EL (cell line): ENCODE results near the gene FBLN7.
A peak's percentile ranks its signal among the peaks of the same experiment; 100 is the strongest.
"Not testable (repeated sequence)": the region's sequence is repeated elsewhere in the genome, so short reads cannot be mapped to it uniquely, and the experiment has no call there.

Experiments
- DNase-seq: peaks from one replicate; pipeline ENCODE4 v3.0.0-alpha.2; 2016

FBLN7 gene

GRCh38 chr2:112187046-112187715 is 49.0 kb downstream of the FBLN7 start:
- DNase-seq = no peak

GRCh38 chr2:112187805-112188596 is 49.8 kb downstream of the FBLN7 start:
- DNase-seq = no peak

GRCh38 chr2:112189001-112189556 is 50.9 kb downstream of the FBLN7 start:
- no peak for DNase-seq

- DNase-seq = no peak
These were observed 55.8 kb downstream of the FBLN7 start for GRCh38 chr2:112194028-112194427.

DNA sequence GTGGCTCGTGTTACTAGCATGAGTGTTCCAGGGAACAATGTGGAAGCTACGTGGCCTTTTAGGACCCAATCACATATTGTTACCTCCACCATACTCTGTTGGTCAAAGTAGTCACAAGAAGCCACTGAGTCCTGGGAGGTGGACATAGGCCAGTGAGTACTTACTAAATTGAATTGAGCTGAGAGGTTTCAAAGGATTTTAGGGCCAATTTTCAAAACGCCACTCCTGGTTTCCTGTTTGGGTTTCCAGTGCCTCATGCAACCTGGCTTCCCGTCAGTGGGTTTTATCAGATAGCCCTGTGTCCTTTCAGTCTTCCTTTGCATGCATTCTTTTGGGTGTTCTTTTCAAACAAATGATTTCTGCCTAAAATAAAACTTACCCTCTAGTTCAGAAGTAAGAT is 56.3 kb downstream of the FBLN7 start:
- no peak for DNase-seq

DNA sequence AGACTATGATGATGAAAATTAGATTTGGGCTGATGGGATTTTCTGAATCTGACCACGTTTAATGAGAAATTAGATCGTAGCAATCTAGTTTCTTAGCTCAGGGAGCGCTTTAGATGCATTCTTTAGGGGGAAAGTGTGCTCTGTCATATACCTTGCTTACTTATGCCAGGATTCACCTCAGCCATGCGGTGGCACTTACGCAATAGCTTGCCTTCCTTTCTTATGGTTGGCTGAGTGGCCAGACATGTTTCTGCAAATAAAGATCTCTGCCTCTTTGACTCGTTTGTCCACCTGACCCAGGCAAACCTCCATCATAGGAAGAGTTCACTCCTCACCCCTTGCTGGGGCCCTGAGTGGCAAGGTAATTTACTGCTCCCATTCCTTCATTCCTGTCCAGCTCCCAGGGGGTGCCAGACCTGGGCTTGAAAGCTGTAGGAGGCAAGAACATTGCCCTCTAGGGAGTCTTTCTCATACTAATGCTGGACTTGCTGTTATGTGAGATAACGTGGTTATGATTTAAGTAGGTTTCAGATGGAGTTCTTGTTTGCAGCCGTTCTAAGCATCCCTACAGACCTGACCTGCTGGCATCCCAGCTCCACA is 57.1 kb downstream of the FBLN7 start:
- DNase-seq = no peak

- DNase-seq = no peak
These were observed 57.8 kb downstream of the FBLN7 start for GRCh38 chr2:112195950-112196349.

DNA sequence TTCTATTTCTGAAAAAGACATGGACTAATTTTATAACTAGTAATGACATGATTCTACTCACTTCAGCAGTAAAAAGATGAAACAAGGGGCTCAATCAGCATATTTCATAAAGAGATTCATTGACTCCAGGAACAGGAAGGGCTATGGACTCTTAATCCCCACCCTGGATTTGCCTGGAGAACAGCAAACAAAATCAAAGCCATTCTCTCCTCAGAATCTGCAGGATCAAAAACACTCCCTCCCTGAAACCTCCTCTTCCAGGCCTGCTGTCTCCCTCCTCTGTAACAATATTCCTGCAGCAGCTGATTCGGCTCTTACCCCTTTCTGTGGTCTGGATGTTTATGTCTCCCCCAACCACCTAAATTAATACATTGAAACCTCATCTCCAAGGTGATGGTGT is 59.7 kb downstream of the FBLN7 start:
- DNase-seq = no peak

GRCh38 chr2:112198780-112199179 is 60.6 kb downstream of the FBLN7 start:
- DNase-seq = no peak

GRCh38 chr2:112199188-112199587 is 61.0 kb downstream of the FBLN7 start:
- DNase-seq = no peak

- DNase-seq = no peak
These were observed 63.7 kb downstream of the FBLN7 start for GRCh38 chr2:112201696-112202430.

DNA sequence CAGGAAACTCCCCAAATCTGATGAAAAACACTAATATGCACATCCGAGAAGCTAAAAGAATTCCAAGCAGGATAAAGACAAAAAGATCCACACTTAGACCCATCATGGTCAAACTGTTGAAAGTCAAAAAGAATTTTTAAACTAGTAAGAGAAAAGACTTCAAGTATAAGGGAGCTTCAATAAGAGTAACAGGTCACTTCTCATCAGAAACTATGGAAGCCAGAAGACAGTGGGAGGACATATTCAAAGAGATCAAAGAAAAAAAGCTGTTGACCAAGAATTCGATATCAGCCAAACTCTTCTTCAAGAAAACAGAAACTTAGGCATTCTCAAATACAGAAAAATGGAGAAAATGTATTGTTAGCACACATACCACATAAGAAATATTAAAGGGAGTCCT is 66.2 kb downstream of the FBLN7 start:
- DNase-seq = no peak

DNA sequence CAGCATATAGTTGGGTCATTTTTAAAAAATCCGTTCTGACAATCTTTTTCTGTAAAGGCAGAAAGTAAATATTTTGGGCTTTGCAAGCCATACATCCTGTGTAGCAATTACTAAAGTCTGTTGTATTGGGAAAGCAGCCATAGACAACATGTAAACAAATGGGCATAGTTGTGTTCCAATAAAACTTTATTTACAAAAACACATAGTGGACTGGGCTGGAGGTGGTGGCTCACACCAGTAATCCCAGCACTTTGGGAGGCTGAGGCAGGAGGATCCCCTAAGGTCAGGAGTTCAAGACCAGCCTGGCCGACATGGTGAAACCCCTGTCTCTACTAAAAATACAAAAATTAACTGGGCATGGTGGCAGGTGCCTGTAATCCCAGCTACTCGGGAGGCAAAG is 69.7 kb downstream of the FBLN7 start:
- DNase-seq = not testable (repeated sequence)

- no peak for DNase-seq
These were observed 78.0 kb downstream of the FBLN7 start for GRCh38 chr2:112216167-112216566.

DNA sequence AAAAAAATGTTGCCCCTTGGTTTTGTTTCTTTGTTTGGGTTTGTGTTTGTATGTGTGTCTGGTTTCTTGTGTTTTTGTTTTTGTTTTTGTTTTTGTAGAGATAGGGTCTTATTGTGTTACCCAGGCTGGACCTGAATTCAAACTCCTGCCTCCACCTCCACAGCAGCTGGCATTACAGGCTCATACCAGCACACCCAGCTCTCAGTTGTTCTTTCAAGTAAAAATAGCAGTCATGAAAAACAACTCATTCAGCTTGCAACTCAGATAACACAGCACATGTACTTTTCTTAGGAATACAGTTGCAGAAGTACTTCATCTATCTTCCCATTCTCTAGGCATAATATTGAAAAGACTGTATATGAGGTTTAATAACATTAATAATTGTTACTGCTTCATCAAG is 79.7 kb downstream of the FBLN7 start:
- no peak for DNase-seq

DNA sequence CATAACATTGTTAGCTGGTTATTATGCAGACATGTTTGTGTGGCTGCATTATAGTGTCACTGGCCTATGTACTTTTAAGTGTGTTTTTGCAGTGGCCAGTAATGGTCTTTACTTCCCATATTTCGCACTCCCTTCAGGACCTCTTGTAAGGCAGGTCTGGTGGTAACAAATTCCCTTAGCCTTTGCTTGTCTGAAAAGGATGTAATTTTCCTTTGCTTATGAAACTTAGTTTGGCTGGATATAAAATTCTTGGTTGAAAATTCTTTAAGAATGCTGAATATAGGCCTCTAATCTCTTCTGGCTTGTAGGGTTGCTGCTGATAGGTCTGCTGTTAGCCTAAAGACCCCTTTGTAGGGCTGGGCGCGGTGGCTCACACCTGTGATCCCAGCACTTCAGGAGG is 82.0 kb downstream of the FBLN7 start:
- DNase-seq = no peak

DNA sequence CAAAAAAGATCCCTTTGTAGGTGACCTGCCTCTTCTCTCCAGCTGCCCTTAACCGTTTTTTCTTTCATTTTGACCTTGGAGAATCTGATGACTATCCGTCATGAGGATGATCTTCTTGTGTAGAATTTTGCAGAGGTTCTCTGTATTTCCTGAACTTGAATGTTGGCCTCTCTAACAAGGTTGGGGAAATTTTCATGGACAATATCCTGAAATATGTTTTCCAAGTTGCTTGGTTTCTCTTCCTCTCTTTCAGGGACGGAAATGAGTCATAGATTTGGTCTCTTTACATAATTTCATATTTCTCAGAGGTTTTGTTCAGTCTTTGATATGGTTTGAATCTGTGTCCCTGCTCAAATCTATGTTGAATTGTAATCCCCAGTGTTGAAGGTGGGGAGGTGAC is 82.6 kb downstream of the FBLN7 start:
- no peak for DNase-seq

DNA sequence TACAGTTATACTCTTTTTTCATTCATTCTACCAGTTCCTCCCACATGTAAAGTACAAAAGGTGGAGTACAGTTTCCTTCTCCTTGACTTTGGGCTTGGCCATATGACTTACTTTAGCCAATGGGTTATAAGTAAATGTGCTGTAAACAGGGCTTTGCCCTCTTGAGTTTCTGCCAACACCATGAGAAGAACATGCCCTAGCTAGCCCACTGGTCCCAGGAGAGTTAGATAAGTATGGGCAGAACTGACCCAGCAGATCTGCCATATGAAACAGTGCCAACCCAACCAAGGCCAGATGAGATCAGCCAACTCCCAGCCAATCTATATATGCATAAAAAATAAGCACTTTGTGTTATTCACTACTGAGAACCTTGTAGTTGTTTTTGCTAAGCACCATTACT is 91.2 kb downstream of the FBLN7 start:
- peak; percentile 4 for DNase-seq

DNA sequence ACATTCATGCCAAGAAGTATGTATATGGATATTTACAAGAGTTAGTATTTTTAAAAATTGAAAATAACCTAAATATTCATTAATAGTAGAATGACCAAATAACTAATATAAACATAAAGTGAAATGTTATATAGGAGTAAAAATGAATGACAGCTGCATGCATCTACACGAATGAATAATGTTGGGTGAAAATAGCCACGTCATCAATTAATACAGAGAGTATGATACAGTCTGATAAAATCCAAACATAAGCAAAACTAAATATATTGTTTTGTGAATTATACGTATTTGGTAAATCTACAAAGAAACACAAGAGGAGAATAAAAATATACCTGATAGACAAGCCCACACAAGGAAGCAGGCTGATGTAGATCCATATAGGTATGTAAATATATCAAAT is 92.2 kb downstream of the FBLN7 start:
- DNase-seq = no peak
